LNCAP (cell line): Measurements from ENCODE around the gene UROS.

Experiments
- TF ChIP-seq, protein P1 (sequence below): fragments of 450-650 bp; IDR thresholded peaks from 2 replicates; pipeline ENCODE4 v1.5.1; 2017; ENCODE audit warnings: mild to moderate bottlenecking

UROS gene

DNA sequence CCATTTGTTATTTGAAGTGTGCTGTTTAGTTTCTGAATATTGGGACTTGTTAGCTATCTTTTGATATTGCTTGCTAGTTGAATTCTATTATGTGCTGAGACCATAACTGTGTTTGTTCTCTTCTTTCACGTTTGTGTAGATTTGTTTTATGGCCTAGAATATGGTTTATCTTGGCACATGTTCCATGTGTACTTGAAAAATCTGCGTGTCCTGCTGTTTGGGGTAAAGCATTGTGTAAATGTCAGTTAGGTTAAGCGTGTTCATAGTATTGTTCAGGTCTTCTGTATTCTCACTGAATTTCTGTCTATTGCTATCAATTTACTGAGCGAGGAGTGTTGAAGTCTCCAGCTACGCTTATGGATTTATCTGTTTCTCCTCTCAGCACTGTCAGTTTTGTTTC lies 66.9 kb downstream of the UROS start:
- TF ChIP-seq, protein P1, sequence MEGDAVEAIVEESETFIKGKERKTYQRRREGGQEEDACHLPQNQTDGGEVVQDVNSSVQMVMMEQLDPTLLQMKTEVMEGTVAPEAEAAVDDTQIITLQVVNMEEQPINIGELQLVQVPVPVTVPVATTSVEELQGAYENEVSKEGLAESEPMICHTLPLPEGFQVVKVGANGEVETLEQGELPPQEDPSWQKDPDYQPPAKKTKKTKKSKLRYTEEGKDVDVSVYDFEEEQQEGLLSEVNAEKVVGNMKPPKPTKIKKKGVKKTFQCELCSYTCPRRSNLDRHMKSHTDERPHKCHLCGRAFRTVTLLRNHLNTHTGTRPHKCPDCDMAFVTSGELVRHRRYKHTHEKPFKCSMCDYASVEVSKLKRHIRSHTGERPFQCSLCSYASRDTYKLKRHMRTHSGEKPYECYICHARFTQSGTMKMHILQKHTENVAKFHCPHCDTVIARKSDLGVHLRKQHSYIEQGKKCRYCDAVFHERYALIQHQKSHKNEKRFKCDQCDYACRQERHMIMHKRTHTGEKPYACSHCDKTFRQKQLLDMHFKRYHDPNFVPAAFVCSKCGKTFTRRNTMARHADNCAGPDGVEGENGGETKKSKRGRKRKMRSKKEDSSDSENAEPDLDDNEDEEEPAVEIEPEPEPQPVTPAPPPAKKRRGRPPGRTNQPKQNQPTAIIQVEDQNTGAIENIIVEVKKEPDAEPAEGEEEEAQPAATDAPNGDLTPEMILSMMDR = no peak

DNA sequence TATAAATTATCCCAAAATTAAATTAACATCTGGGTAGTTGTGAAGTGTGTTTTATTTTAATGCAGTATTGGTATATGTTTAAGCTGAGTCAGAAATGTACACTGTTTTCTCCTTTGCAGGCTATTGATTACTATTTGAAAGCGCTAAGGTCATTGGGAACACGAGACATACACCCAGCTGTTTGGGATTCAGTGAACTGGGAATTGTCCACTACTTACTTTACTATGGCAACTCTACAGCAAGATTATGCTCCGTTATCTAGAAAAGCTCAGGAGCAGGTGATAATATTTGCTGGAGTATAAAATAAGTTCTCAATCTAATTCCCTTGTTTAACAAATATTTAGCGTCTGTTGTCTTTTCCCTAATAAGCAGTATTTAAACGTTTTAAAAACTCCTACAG lies 75.6 kb downstream of the UROS start:
- TF ChIP-seq, protein P1 = no peak

DNA sequence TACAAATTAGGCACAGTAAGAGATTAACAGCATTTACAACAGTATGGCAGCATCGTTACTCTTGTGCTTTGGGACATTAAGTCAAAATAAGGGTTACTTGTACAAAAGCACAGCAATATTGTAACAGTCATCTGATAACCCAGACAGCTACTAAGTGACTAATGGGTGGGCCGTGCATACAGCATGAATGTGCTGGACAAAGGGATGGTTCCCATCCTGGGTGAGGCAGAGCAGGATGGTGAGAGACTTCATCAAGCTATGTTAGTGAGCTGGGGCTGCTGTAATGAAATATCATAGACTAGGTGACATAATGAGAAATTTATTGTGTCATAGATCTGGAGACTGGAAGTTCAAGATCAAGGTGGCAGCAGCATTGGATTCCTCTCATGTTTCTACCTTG lies 78.1 kb downstream of the UROS start:
- TF ChIP-seq, protein P1 = no peak

- TF ChIP-seq, protein P1 = peak; percentile 38; the same call in 1 of the 2 replicates
Observed at GRCh38 chr10:125742465-125742864, 80.6 kb downstream of the UROS start.

DNA sequence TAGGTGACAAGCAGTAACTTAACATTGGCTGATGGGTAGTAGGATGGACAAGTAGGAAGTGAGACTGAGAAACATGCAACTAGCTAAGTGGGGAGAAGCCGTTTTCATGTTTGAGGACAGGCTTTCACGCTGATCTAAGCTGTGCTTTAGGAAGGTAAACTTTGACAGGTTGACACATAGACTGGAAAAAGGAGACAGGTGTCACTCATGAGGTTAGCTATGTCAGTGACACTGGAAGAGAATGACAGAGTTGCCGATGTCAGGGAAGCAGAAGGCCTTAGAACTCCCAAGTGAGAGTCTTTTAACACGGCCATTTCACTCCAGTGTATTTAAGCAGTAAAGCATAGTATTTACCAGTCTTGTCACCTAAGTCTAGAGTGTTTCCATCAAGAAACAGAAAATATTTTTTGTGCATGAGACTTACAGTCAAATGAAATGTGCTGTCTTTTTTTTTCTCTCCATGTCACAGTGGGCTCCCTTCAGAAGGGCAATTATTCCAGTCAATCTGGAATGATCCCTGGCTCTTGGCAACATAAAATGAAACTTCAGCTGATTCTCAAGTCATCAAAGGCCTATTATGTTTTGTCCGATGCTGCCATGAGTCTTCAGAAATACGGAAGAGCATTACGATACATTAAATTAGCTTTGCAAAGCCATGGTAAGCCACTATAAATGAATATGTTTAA lies 82.9 kb downstream of the UROS start:
- TF ChIP-seq, protein P1 = no peak
